Breast epithelium (tissue), 3 donors: Measurements from ENCODE around the gene NOS1AP.

Experiments
- POLR2A ChIP-seq: fragments of 450-650 bp; IDR thresholded peaks from one replicate; pipeline ENCODE4 v1.6.1; 2016; ENCODE audit warnings: antibody characterized with exemption, mild to moderate bottlenecking, moderate library complexity
- POLR2AphosphoS5 ChIP-seq, 3 donors: sonication (generic); formaldehyde crosslinking; IDR thresholded peaks; one replicate each; pipeline ENCODE4 v1.6.1; 2017; ENCODE audit warnings: antibody characterized with exemption in 3 of 3
- TF ChIP-seq, protein P1 (sequence below), 3 donors: fragments of 450-650 bp; IDR thresholded peaks; one replicate each; pipeline ENCODE4 v1.5.1; 2016 to 2017; ENCODE audit warnings: antibody characterized with exemption in 3 of 3, mild to moderate bottlenecking in 3 of 3, moderate library complexity in 3 of 3

DNA sequence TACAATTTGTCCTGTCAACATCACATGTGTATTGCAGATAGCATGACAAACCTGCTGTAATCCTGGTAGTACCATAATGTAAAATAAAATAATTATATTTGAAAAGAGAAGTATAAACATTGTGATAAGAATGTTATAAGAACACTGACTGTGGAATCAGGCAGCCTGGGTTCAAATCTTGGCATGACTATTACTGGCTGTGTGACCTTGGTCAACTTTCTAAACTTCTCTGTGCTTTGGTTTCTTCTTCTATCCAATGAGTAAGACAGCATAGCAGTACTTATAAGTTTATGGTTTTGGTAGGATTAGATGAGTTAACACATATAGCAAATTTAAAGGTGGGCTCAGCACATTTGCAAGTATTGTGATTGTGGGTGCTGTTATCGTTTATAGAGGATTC, 147.1 kb downstream of the NOS1AP start:
- TF ChIP-seq POLR2A (no peak), POLR2AphosphoS5 (IDR thresholded peaks at IDR 0.05) (no peak)
- TF ChIP-seq, protein P1, sequence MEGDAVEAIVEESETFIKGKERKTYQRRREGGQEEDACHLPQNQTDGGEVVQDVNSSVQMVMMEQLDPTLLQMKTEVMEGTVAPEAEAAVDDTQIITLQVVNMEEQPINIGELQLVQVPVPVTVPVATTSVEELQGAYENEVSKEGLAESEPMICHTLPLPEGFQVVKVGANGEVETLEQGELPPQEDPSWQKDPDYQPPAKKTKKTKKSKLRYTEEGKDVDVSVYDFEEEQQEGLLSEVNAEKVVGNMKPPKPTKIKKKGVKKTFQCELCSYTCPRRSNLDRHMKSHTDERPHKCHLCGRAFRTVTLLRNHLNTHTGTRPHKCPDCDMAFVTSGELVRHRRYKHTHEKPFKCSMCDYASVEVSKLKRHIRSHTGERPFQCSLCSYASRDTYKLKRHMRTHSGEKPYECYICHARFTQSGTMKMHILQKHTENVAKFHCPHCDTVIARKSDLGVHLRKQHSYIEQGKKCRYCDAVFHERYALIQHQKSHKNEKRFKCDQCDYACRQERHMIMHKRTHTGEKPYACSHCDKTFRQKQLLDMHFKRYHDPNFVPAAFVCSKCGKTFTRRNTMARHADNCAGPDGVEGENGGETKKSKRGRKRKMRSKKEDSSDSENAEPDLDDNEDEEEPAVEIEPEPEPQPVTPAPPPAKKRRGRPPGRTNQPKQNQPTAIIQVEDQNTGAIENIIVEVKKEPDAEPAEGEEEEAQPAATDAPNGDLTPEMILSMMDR (IDR thresholded peaks at IDR 0.05) = no peak
